Activated T-helper 2 cell treated with anti-CD3 and anti-CD28 coated beads, Interferon-gamma antibody, Interleukin-2, Interleukin-4, amounts not matched to agents 10 μg/mL and 5 μg/mL and 100 μg/mL, durations not matched to agents 14 hours and 24 hours and 36 hours (primary cell): Measurements from ENCODE around the gene FRMPD1. TPM values are rescaled to one million over a fixed set of nuclear protein-coding genes. Genes with fewer than 3 reads are reported as not detected.

Experiments
- DNase-seq: peaks from one replicate; pipeline ENCODE4 v3.0.0; 2021; ENCODE audit warnings: low spot score
- H3K27ac Mint-ChIP-seq: one replicate; pipeline ENCODE4 v1.8.0; 2021; ENCODE audit warnings: mixed read lengths
- H3K27me3 Mint-ChIP-seq: one replicate; pipeline ENCODE4 v1.8.0; 2021; ENCODE audit warnings: low read depth, mixed read lengths
- H3K36me3 Mint-ChIP-seq: one replicate; pipeline ENCODE4 v1.8.0; 2021; ENCODE audit warnings: low read depth, mixed read lengths
- H3K4me1 Mint-ChIP-seq: one replicate; pipeline ENCODE4 v1.8.0; 2021; ENCODE audit warnings: low read depth, mixed read lengths
- H3K4me3 Mint-ChIP-seq: one replicate; pipeline ENCODE4 v1.8.0; 2021; ENCODE audit warnings: low read depth, mild to moderate bottlenecking, moderate library complexity, mixed read lengths
- H3K9me3 Mint-ChIP-seq: one replicate; pipeline ENCODE4 v1.8.0; 2021; ENCODE audit warnings: mixed read lengths
- intact Hi-C: fragments of 100-400 bp; cut with micrococcal nuclease; formaldehyde crosslinking; loops from one replicate; pipeline ENCODE4 v1.15.1; 2023
- total RNA-seq: library from RNA; stranded (reverse); gene quantifications from 2 replicates; pipeline ENCODE4 v1.2.3, GENCODE V29; 2022

Gene FRMPD1
- total RNA-seq, 1 donor from 2014 or later = not detected

- Mint-ChIP-seq H3K27me3 (peaks cover 30% of the 10 kb centered on the region), H3K4me3 (no peak overlapping the region), H3K36me3 (no peaks in the 10 kb centered on the region), H3K27ac (no peak overlapping the region), H3K4me1 (no peaks in the 10 kb centered on the region), H3K9me3 (no peaks in the 10 kb centered on the region)
- DNase-seq = no peak
- intact Hi-C loops = no loop called here
Observed at GRCh38 chr9:37640246-37640645, 10.5 kb upstream of the FRMPD1 start.

- intact Hi-C loops = no loop called here
- Mint-ChIP-seq H3K4me3 (no peak overlapping the region), H3K9me3 (no peaks in the 10 kb centered on the region), H3K36me3 (no peaks in the 10 kb centered on the region), H3K4me1 (no peaks in the 10 kb centered on the region), H3K27me3 (peaks cover 39% of the 10 kb centered on the region), H3K27ac (no peak overlapping the region)
- DNase-seq = no peak
Observed at GRCh38 chr9:37641331-37641730, 9.4 kb upstream of the FRMPD1 start.

- no peak for DNase-seq
- no peaks in the 10 kb centered on the region for H3K36me3 Mint-ChIP-seq
- no peak overlapping the region for H3K27ac Mint-ChIP-seq
- H3K4me1 Mint-ChIP-seq = no peaks in the 10 kb centered on the region
- intact Hi-C loops = no loop called here
- no peaks in the 10 kb centered on the region for H3K9me3 Mint-ChIP-seq
- H3K27me3 Mint-ChIP-seq = peaks cover 48% of the 10 kb centered on the region
- no peak overlapping the region for H3K4me3 Mint-ChIP-seq
Observed at GRCh38 chr9:37643214-37643613, 7.5 kb upstream of the FRMPD1 start.

GRCh38 chr9:37645903-37646506 lies 4.7 kb upstream of the FRMPD1 start:
- H3K36me3 Mint-ChIP-seq = no peaks in the 10 kb centered on the region
- H3K4me1 Mint-ChIP-seq = peaks cover 3% of the 10 kb centered on the region
- H3K27me3 Mint-ChIP-seq = peaks cover 64% of the 10 kb centered on the region
- H3K4me3 Mint-ChIP-seq = no peak overlapping the region
- no peaks in the 10 kb centered on the region for H3K9me3 Mint-ChIP-seq
- H3K27ac Mint-ChIP-seq = no peak overlapping the region
- intact Hi-C loops = no loop called here
- no peak for DNase-seq

GRCh38 chr9:37650299-37650872 lies 368 bp upstream of the FRMPD1 start:
- no peaks in the 10 kb centered on the region for H3K36me3 Mint-ChIP-seq
- peaks cover 68% of the 10 kb centered on the region for H3K27me3 Mint-ChIP-seq
- peak overlapping the region; percentile 70 for H3K4me3 Mint-ChIP-seq
- H3K9me3 Mint-ChIP-seq = no peaks in the 10 kb centered on the region
- intact Hi-C loops = no loop called here
- no peak for DNase-seq
- peaks cover 7% of the 10 kb centered on the region for H3K4me1 Mint-ChIP-seq
- no peak overlapping the region for H3K27ac Mint-ChIP-seq

- intact Hi-C loops = no loop called here
- H3K36me3 Mint-ChIP-seq = no peaks in the 10 kb centered on the region
- H3K27ac Mint-ChIP-seq = no peak overlapping the region
- H3K4me1 Mint-ChIP-seq = peaks cover 7% of the 10 kb centered on the region
- peaks cover 63% of the 10 kb centered on the region for H3K27me3 Mint-ChIP-seq
- DNase-seq = no peak
- no peaks in the 10 kb centered on the region for H3K9me3 Mint-ChIP-seq
- H3K4me3 Mint-ChIP-seq = no peak overlapping the region
Observed at GRCh38 chr9:37652261-37652660, 1.5 kb downstream of the FRMPD1 start.

GRCh38 chr9:37653385-37653784 lies 2.6 kb downstream of the FRMPD1 start:
- Mint-ChIP-seq H3K4me1 (peaks cover 7% of the 10 kb centered on the region), H3K27ac (no peak overlapping the region), H3K27me3 (peaks cover 60% of the 10 kb centered on the region), H3K4me3 (no peak overlapping the region), H3K9me3 (no peaks in the 10 kb centered on the region), H3K36me3 (no peaks in the 10 kb centered on the region)
- intact Hi-C loops = no loop called here
- no peak for DNase-seq

GRCh38 chr9:37656936-37657335 lies 6.2 kb downstream of the FRMPD1 start:
- no peak for DNase-seq
- intact Hi-C loops = no loop called here
- H3K9me3 Mint-ChIP-seq = no peaks in the 10 kb centered on the region
- H3K27ac Mint-ChIP-seq = no peak overlapping the region
- H3K4me3 Mint-ChIP-seq = no peak overlapping the region
- no peaks in the 10 kb centered on the region for H3K36me3 Mint-ChIP-seq
- H3K4me1 Mint-ChIP-seq = no peaks in the 10 kb centered on the region
- peaks cover 39% of the 10 kb centered on the region for H3K27me3 Mint-ChIP-seq

- Mint-ChIP-seq H3K4me1 (no peaks in the 10 kb centered on the region), H3K27ac (no peak overlapping the region), H3K27me3 (peaks cover 32% of the 10 kb centered on the region), H3K9me3 (no peaks in the 10 kb centered on the region), H3K4me3 (no peak overlapping the region), H3K36me3 (no peaks in the 10 kb centered on the region)
- intact Hi-C loops = no loop called here
- DNase-seq = no peak
Observed at GRCh38 chr9:37660691-37661090, 9.9 kb downstream of the FRMPD1 start.

- no peaks in the 10 kb centered on the region for H3K36me3 Mint-ChIP-seq
- H3K9me3 Mint-ChIP-seq = no peaks in the 10 kb centered on the region
- intact Hi-C loops = no loop called here
- no peak for DNase-seq
- H3K27ac Mint-ChIP-seq = no peak overlapping the region
- no peak overlapping the region for H3K4me3 Mint-ChIP-seq
- no peaks in the 10 kb centered on the region for H3K4me1 Mint-ChIP-seq
- H3K27me3 Mint-ChIP-seq = peaks cover 28% of the 10 kb centered on the region
Observed at GRCh38 chr9:37663926-37664325, 13.2 kb downstream of the FRMPD1 start.

GRCh38 chr9:37667706-37668105 lies 17.0 kb downstream of the FRMPD1 start:
- no peaks in the 10 kb centered on the region for H3K9me3 Mint-ChIP-seq
- no peak overlapping the region for H3K4me3 Mint-ChIP-seq
- peaks cover 47% of the 10 kb centered on the region for H3K27me3 Mint-ChIP-seq
- no peaks in the 10 kb centered on the region for H3K36me3 Mint-ChIP-seq
- no peak for DNase-seq
- H3K27ac Mint-ChIP-seq = no peak overlapping the region
- intact Hi-C loops = no loop called here
- no peaks in the 10 kb centered on the region for H3K4me1 Mint-ChIP-seq

- Mint-ChIP-seq H3K4me1 (no peaks in the 10 kb centered on the region), H3K36me3 (no peaks in the 10 kb centered on the region), H3K27me3 (peaks cover 47% of the 10 kb centered on the region), H3K27ac (no peak overlapping the region), H3K9me3 (no peaks in the 10 kb centered on the region), H3K4me3 (no peak overlapping the region)
- intact Hi-C loops = no loop called here
- no peak for DNase-seq
Observed at GRCh38 chr9:37668116-37668601, 17.4 kb downstream of the FRMPD1 start.

- no peaks in the 10 kb centered on the region for H3K36me3 Mint-ChIP-seq
- H3K27me3 Mint-ChIP-seq = peaks cover 41% of the 10 kb centered on the region
- H3K9me3 Mint-ChIP-seq = no peaks in the 10 kb centered on the region
- no peaks in the 10 kb centered on the region for H3K4me1 Mint-ChIP-seq
- no peak for DNase-seq
- intact Hi-C loops = no loop called here
- no peak overlapping the region for H3K27ac Mint-ChIP-seq
- no peak overlapping the region for H3K4me3 Mint-ChIP-seq
Observed at GRCh38 chr9:37669232-37669631, 18.5 kb downstream of the FRMPD1 start.
